HAP-1 (cell line): Measurements from ENCODE around the gene FAS.

Source experiments
- DNase-seq, 2 experiments: peaks; one replicate each; pipeline ENCODE4 v3.0.0-alpha.2; 2016 to 2020; ENCODE audit warnings: low spot score in 2 of 2
- H3K27me3 ChIP-seq: fragments of 250-450 bp; sonication (Bioruptor Pico); 2 replicates; pipeline ENCODE4 v1.5.1; 2020; ENCODE audit warnings: low read depth, mild to moderate bottlenecking, moderate library complexity
- H3K36me3 ChIP-seq: fragments of 250-450 bp; sonication (Bioruptor Pico); replicated peaks from 2 replicates; pipeline ENCODE4 v1.5.1; 2020; ENCODE audit warnings: mild to moderate bottlenecking
- H3K4me1 ChIP-seq: fragments of 250-450 bp; sonication (Bioruptor Pico); 2 replicates; pipeline ENCODE4 v1.5.1; 2020; ENCODE audit warnings: mild to moderate bottlenecking
- H3K4me3 ChIP-seq: fragments of 250-450 bp; sonication (Bioruptor Pico); 2 replicates; pipeline ENCODE4 v1.5.1; 2020; ENCODE audit warnings: mild to moderate bottlenecking, moderate library complexity
- H3K9me3 ChIP-seq: fragments of 250-450 bp; sonication (Bioruptor Pico); 2 replicates; pipeline ENCODE4 v1.5.1; 2020; ENCODE audit warnings: mild to moderate bottlenecking, moderate library complexity
- in situ Hi-C: fragments of 300-500 bp; cut with MboI; formaldehyde crosslinking; loops from 3 replicates; pipeline ENCODE4 v1.14.3; 2020; ENCODE audit warnings: low sequenced_read_pairs, inconsistent platforms, mixed read lengths

FAS gene

GRCh38 chr10:89051593-89051992 lies 61.0 kb downstream of the FAS start:
- Histone ChIP-seq H3K36me3 (no peaks in the 10 kb centered on the region), H3K4me1 (no peaks in the 10 kb centered on the region), H3K4me3 (no peak overlapping the region), H3K9me3 (no peaks in the 10 kb centered on the region), H3K27me3 (no peaks in the 10 kb centered on the region)
- DNase-seq, result no peak
- in situ Hi-C loops, result no loop called here

- Histone ChIP-seq H3K4me3 (no peak overlapping the region), H3K36me3 (no peaks in the 10 kb centered on the region), H3K27me3 (no peaks in the 10 kb centered on the region), H3K4me1 (no peaks in the 10 kb centered on the region), H3K9me3 (no peaks in the 10 kb centered on the region)
- no peak for DNase-seq
- in situ Hi-C loops, result no loop called here
Observed at GRCh38 chr10:89053555-89053954, 63.0 kb downstream of the FAS start.

- H3K27me3 ChIP-seq, result no peaks in the 10 kb centered on the region
- in situ Hi-C loops, result no loop called here
- H3K36me3 ChIP-seq, result no peaks in the 10 kb centered on the region
- no peaks in the 10 kb centered on the region for H3K9me3 ChIP-seq
- H3K4me1 ChIP-seq, result no peaks in the 10 kb centered on the region
- H3K4me3 ChIP-seq, result no peak overlapping the region
- DNase-seq, result no peak
Observed at GRCh38 chr10:89055159-89055558, 64.6 kb downstream of the FAS start.

GRCh38 chr10:89062861-89063260 lies 72.3 kb downstream of the FAS start:
- DNase-seq, result no peak
- no peak overlapping the region for H3K4me3 ChIP-seq
- no peaks in the 10 kb centered on the region for H3K27me3 ChIP-seq
- peaks cover 16% of the 10 kb centered on the region for H3K4me1 ChIP-seq
- in situ Hi-C loops, result no loop called here
- no peaks in the 10 kb centered on the region for H3K36me3 ChIP-seq
- no peaks in the 10 kb centered on the region for H3K9me3 ChIP-seq

GRCh38 chr10:89063465-89063864 lies 72.9 kb downstream of the FAS start:
- in situ Hi-C loops, result no loop called here

GRCh38 chr10:89064748-89065147 lies 74.2 kb downstream of the FAS start:
- Histone ChIP-seq H3K4me1 (peaks cover 16% of the 10 kb centered on the region), H3K9me3 (no peaks in the 10 kb centered on the region), H3K27me3 (no peaks in the 10 kb centered on the region), H3K4me3 (no peak overlapping the region), H3K36me3 (no peaks in the 10 kb centered on the region)
- in situ Hi-C loops, result no loop called here
- peak in 1 of 2 experiments; percentile 4 for DNase-seq

More at GRCh38 chr10:89063465-89063864, 72.9 kb downstream of the FAS start:
- Histone ChIP-seq H3K4me3 (no peak overlapping the region), H3K9me3 (no peaks in the 10 kb centered on the region), H3K36me3 (no peaks in the 10 kb centered on the region), H3K4me1 (peaks cover 16% of the 10 kb centered on the region), H3K27me3 (no peaks in the 10 kb centered on the region)
- peak in 1 of 2 experiments; percentile 17 for DNase-seq
